ENCODE data around the gene YKT6.
A peak's percentile ranks its signal among the peaks of the same experiment; 100 is the strongest.
"Not testable (repeated sequence)": the region's sequence is repeated elsewhere in the genome, so short reads cannot be mapped to it uniquely, and the experiment has no call there.

YKT6 gene

DNA sequence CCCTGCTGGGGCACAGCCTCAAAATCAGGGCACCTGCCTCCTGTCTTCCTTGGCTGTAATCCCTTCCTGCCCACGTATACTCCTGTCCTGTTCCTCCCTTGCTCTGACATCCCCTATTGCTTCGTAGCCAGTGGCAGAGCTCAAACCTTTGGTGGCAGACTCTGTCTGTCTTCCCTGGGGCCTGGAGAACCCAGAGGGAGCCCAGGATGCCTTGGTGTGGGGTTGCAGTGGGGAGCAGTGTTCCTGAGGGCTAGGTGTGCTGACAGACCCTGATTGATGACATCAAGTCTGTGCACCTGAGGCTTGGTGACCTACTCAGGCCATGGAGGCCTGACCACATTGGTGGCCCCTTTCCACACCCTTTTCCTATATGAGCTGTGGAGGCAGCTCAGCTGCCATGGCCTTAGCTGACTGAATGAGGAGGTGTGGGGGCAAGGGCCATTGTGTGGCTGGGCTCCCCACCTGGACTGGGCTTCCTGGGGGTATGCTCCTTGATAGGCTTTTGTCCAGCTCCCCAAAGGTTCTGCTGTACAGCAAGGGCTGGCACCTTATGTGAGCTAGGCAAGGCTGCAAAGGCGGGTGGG is 6.1 kb upstream of the YKT6 start:
- DNase-seq = no peak

DNA sequence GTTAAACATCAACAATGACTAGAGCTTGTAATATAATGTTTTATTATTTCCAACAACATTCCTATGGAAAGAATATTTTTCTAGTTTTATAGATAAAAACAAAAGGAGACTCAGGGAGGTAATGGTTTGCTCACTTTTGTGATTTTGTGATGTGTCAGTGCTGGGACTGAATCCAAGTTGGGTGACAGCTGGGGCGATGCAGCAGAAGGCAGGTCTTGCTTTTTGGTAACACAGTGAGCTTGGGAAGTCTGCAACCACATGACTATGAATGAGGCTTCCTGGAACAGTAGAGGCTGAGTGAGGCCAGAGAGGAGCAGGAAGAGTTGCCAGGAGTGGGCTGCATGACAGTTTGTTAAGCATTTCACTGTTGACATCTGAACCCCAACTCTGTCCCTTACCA is 4.9 kb upstream of the YKT6 start:
- DNase-seq = no peak

DNA sequence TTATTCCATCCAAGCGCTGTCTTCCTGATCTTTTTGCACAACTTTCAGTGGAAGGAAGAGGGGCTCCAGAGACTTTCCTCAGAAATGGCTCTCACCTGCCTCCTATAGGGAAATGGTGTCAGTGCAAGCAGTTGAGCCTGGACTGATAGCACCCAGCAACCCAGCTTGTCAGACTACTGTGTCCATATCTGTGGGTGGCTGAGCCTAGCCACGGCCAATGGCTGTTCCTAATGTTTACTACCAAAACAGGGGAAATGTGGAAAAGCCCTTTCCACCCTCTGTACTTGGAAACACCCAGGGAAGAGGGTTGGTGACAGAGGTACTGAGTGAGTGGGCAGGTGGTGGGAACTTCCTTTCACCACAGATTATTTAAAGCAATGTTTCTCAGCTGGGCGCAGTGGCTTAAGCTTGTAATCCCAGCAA is 4.3 kb upstream of the YKT6 start:
- peak; percentile 23 to 75 for DNase-seq

DNA sequence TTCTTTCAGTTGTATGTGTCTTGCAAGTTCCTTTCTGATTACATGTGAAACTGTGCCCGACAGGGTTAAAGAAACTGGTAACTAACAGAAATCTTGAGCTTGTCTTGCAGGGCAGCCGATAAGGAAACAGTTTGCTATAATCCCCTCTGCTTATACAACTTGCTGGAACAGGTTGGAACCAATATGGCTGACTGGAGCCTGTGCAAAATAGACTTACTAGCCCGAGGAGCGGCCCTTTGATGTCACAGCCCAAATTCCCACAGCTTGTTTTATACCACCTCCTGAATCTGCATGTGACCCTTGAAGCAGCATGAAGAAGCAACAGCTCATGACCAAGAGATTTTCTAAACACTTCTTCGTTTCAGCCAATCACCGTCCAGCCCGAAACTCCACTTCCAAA is 3.3 kb upstream of the YKT6 start:
- no peak for DNase-seq

DNA sequence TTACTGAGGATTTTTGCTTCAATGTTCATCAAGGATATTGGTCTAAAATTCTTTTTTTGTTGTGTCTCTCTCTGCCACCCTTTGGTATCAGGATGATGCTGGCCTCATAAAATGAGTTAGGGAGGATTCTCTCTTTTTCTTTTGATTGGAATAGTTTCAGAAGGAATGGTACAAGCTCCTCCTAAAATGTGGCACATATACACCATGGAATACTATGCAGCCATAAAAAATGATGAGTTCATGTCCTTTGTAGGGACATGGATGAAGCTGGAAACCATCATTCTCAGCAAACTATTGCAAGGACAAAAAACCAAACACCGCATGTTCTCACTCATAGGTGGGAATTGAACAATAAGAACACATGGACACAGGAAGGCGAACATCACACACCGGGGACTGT is 615 bp upstream of the YKT6 start:
- not testable (repeated sequence) for DNase-seq

DNA sequence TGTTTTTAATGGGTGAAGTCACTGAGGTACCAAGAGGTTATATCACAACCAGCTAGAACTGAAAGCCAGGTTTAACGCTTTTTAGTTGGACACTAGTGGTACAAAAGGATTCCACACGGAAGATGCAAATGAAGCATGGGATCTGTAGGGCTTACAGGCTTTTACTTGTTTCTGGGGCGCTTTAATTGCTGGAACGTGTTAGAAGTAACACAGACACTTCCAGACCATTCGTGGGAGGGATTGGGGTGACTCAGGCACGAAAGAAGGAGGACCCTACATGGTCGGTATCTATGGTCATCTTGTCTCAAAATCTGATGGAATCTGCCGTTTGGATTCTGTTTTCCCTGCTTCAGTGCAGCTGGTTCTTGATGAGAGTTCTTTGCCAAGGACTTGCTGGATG is 1.0 kb downstream of the YKT6 start:
- peak in 1 of 2 experiments; percentile 15 for DNase-seq

DNA sequence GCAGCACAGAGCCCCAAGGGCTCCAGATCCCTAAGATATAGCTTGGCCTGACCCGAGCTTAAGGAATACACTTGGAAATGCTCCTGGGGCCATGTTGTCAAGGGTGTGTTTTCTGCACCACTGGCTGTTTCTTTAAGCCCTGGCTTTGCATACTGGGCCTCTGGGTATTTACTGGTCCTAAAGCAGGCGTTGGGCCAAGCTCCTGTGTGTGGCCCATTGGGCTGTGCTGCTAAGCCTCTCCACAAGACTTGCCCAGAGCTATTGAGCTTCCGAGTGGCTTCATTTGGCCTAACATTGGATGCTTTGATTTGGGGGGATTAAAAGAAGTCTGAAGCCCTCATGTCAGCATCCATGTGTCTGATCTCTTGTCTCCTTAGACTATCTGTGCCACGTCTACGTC is 5.2 kb downstream of the YKT6 start:
- no peak for DNase-seq

DNA sequence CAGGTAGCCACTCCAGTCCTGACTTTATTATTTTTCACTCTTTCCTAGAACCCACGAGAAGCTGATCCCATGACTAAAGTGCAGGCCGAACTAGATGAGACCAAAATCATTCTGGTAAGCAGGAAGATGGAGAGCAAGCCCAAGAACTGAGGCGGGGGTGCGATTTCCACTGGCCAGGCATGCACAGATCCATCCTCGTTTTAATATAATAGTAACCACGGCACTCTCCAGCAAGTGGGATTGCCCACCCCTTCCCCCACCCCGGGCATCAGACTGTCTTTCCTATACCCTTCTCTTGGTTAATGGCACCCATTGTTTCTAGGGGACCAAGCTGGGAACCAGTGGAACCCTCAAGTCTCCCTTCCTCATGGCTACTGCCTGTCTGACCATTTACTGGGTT is 7.3 kb downstream of the YKT6 start:
- DNase-seq = no peak

DNA sequence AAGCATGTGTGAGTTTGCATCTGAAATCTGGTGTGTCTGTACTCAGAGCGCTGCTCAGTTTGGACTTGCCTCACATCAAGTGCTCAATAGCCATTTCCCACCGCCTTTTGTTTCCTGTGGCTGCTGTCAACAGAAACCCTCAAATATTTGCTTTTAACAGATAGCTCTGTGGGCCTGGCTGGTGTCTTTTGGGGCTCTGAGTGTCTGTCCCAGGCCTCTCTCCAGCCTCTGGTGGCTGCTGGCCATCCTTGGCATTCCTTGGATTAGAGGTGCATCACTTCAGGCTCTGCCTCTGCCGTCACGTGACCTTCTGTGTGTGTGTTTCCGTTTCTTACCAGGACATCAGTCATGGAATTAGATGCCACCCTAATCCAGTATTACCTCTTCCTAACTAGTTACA is 9.3 kb downstream of the YKT6 start:
- no peak for DNase-seq

DNA sequence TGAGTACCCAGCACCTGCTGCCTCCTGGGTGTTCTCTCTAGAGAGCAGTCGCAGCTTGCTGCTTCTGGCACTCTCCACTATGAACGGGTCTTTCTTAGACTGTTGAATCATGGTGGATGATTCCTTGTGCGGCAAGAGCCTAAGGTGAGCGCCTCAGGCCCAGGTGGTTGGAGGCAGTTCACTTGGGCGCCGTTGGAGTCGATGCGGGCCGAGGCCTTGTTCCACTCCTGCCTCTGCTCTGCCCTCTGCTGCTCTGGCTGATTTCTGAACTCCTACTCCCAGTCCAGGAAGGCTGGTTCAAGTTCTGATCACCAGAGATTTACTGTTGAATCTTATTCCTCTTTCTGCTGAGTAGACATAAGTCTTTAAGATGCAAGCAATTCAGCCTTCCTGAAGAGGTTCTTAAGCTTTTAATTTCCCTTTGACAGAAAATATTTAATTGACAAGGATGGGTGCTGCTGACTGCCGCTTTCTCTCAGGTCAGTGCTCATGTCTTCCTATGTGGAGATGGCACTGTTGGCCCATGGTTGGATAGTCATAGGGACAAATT is 10.4 kb downstream of the YKT6 start:
- no peak for DNase-seq

DNA sequence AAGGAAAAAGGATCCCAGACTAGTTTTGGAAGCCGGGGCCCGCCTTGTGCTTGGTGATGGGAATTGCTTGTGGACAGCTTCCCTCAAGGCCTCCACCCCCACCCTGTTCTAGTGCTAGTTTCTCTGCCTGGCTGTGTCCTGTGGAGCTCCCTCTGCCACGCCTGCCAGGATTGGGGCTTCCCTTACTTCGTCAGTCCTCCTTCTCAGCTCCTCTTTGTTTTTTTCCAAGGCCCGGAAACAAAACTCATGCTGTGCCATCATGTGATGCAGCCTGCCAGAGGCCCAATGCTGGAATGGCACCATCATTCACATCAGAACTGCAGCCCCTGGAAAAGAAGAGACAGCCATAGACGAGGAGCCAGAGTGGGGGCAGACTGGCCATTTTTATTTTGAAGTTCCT is 11.2 kb downstream of the YKT6 start:
- no peak for DNase-seq

DNA sequence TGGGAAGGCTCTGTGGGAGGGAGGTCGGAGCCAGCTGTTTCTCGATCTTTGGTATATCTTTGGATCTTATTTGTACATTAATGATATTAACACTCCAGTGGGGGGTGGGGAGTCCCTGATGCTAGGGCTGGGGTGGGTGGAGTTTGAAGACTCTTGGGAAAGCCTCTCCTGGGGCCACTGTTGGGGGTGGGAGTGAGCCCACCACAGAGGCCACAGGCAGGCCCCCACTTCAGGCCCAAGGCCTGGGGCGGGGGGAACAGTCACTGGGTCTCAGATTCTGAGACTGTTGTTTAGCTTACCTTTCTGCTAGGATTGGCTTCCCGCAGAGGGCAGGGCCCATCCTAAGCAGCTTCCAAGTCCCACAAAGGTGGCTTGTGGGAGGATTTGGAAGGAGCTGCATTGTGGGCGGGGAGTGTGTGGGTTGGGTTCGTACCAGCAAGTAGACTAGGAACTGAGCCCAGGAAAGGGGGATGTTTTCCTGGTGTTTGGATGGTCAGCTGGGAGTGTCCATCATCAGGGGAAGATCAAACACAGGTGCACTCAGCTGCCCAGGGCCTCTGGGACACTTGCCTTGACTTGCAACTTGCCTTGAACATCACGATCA is 11.9 kb downstream of the YKT6 start:
- no peak for DNase-seq

DNA sequence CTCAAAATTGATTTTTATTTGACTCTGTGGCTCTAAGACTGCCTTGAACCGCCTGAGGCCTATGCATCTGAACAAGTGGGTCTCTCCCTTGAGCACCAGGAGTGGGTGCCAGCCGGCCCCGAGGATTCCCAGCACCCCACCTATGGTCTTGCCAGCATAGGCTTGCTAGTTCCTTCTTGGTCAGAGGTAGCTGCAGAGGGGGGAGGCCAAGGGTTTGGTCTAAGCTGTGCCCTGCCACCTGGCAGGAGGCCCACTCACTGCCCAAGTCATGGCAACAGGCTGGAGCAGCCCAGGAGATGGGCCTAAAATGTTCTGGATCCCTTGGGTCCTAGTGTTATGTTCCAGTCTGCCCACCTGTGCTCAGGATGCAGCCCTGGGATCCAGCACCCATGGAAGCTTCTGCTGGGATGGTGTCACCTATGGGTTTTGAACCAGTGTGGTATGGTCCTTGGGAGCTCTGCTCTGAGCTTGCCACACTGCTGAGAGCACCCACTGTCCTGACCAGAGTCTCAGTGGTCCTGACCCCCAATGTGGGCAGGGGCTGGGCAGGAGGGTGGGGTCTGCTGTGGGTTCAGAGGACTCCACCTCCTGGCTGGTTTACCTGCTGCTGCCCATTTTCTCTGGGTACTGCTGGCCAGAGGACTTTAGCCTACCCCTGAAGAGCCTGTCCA is 12.6 kb downstream of the YKT6 start:
- no peak for DNase-seq

DNA sequence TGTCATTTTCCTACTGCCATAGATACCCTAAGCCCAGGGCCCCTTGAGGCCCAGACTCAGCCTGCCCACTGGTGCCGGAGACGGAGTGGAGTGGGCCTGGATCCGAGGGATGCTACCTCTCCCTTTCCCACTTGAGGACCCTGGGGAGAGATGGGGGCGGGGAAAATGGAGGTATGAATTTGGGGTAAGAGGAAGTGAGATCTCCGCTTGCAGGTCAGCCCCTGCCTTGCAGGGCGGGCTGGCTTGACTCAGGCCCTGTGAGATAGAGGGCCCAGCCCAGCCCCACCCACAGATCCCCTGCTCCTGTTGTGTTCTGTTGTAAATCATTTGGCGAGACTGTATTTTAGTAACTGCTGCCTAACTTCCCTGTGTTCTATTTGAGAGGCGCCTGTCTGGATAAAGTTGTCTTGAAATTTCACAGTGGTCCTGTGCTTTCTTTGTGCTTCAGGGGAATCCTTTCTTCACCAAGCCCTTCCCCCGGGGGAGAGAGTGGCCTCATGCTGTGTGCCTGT is 13.2 kb downstream of the YKT6 start:
- DNase-seq = no peak

DNA sequence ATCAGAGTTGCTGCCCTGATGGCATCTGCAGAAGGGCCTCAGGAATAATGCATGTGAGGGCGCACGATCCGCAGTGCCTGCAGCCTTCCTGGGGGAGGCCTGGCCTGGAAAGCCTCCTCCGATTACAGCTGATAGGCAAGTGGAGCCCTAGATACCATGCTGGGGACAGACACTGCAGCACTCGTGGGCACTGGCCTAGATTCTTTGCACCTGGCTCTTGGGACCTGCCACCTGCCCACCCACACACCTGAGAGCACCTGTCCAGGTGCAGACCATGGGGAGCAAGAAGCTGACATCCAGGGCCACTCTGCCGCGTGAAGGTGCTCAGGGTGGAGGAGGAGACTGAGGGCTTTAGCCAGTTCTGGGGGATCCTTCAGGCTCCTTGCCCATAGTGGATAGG is 14.8 kb downstream of the YKT6 start:
- DNase-seq = no peak

DNA sequence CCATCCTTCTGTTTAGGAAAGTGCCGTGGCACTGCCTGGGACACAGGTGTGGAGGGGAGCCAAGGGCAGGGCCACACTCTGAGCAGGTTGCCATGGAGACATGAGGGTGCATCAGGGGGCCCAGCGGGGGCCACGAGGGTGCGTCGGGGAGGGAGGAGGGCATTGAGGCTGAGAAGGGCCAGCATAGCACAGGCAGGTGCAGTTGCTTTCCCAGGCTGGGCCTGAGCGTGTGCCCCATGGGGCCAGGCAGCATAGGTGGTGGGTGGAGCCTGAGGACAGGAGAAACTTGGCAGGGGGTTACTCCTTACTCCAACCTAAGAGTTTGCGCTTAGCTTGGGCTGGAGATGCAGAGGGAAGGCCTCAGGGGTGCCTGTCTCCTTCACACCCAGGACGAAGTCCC is 15.2 kb downstream of the YKT6 start:
- peak in 1 of 2 experiments; percentile 16 for DNase-seq

DNA sequence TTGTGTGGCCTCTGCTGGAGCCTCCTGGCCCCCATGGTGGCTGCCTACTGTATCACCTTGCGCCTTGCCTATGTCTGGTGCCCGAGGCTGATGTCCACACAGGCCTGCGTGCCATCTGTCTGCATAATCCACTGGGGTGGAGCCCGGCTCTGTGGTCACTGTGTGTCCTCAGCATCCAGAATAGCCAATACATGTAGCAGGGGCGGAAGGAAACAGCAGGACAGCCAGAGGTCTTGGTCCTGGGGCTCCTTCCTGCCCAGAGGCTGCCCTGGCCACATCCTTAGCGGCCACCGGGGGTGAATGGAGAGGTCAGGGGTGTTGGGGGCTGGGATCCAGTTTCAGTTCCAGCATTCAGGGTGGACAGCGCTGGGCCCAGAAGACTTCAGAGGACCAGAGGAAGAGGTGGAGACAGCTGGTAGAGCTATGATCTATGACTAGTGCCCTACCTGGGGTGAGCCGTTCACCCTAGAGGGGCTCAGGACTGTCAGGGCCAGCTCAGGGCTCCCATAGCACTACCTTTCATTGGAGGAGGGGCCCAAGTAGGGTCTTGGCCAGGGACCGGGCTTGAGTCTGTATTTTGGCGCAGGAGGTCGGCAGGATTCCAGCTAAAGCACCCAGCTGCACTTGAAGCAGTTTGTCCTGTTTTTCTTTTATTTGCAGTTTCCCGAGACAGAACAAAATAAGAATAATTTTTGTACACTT is 15.9 kb downstream of the YKT6 start:
- no peak for DNase-seq

DNA sequence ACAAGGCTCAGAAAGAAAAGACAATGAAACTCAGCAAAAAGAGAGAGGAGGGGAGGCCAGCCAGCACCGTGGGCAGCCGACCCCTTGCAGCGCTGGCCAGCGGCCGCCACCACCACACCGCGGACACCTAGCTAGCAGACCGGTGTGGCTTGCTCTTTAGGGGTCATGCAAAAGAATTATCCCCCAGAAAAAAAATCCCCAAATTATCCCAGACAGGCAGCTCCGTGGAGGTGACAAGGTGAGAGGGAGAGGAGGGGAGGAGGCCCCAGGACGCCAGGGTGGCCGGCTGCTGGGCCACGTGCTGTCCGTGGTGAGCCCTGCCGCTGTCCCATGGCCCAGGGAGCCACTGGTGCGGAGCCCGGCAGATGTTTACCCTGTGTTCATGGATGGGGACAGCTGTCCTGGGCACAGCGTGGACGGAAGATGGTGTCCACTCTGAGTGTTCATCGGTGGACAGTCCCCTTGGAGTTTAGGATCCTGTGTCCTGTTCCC is 16.5 kb downstream of the YKT6 start:
- DNase-seq = no peak

DNA sequence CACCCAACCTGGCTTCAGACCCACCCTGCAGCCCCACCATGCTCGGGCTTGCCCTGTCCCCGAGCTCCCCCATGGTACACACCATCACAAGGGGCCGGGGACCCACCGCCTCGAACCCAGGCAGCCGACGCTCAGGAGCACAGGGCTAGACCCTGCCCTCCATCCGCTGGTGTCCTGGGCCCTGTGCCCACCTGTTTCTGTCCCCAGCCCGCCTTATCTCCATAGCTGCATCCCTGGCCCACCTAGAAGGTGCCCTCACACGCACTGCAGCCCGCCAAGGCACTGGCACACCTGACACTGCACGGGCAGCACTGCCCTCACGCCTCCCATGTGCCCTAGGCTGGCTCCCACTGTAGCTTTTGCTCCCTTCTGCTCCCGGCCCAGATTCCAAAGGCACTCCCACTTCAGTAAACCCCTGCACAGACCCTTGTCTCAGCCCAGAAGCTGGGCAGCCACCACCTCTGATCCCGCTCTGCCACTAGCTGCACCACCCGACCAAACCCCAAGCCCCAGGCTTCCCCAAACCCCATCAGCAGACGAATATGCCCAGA is 17.1 kb downstream of the YKT6 start:
- DNase-seq = no peak

DNA sequence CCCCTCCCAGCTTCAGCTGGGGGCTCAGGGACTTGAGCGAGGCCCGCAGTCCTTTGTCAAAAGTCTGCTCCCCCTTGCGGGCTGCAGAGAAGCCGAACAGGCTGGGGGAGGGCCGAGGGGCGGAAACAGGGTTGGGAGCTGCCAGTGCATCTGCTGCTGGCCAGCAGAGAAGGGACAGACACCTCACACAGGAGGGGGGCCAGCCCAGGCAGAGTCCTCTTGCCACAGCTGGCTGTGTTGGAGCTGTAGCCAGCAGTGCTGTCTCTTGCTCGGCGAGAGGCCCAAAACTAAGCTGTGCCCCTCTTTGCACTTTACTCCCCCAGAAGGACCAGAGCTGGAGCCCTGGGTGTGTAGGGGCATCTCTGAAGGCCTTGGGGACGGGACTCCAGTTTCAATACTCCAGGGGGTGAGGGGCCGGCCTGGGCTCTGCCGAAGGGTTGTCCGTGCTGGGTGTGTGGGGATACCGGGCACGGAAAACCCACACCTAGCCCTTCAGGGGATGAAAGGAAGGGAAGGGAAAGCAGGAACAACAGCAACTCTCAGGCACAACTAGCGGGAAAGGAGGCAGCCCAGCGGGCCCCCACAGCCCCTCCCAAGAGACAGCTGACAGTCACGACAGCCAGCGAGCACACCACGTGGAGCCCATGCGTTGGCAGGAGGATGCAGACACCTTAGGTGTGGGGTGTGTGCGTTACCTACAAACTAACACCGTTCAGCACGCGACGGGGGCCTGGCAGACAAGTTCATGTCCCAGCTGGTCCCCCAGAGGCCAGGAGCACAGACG is 17.8 kb downstream of the YKT6 start:
- DNase-seq = no peak

DNA sequence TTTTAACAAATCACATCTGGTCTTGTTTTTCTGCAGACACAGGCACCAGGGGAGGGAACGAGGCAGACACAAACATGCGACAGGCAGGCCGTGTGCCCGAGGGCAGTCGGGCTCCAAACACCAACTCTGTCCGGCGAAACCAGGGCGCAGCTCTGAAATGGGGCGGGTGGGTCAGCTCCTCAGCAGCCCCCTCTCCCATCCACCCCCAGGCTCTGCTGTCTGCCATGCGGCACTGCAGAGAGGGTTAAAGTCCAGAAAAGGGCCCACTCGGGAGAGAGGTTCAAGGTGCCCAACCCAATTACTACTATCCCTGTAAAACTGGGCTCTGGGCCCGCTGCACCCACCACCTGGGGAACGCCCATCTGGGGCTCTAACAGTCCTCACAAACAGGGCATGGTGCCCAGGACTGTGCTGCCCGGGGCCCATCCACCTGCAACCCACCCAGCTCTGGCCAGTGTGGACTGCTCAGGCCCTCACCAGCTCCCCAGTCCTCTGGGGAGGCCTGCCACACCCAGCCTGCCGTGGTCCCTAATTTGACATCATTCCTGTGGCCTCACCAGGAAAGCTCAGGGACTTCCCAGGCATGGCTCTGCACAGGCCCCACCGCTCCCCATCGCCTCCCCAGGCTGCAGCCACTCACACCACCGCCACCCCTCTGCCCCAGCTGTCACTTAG is 18.7 kb downstream of the YKT6 start:
- DNase-seq = no peak

DNA sequence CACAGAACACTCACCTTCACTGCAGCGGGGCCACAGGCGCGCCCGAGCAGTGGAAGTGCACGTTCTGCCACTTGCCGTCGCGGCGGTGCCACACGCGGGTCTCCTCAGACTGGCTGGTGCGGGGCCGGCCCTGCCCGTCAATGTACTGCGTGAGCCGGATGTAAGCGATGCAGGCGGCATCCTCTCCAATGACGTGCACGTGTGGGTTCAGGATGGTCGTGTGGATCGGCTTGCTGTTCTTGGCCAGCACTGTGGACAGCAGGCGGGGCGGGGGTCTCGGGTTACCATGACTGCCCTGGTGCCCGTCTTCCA is 19.2 kb downstream of the YKT6 start:
- no peak for DNase-seq

All from NCI-H526 (cell line).